Activated CD8-positive, alpha-beta memory T cell treated with anti-CD3 and anti-CD28 coated beads, Interleukin-2, amount 10 ng/mL, durations not matched to agents 7 days and 5 days (primary cell): ENCODE data around the gene CHST11. TPM values are rescaled to one million over a fixed set of nuclear protein-coding genes. Genes with fewer than 3 reads are reported as not detected.
A peak's percentile ranks its signal among the peaks of the same experiment; 100 is the strongest.

Experiments
- ATAC-seq: fragments of 150-1000 bp; cut with Tn5 transposase; one replicate; pipeline ENCODE4 v1.10.0; 2021; ENCODE audit warnings: moderate library complexity
- CTCF ChIA-PET: fragments of 350-600 bp; sonication (Branson Sonifier 250); formaldehyde crosslinking; loops from one replicate; lab custom pipeline; 2021; ENCODE audit warnings: antibody characterized with exemption; lab: Charles Lee
- DNase-seq: peaks from one replicate; pipeline ENCODE4 v3.0.0-alpha.2; 2020
- H3K27ac Mint-ChIP-seq: one replicate; pipeline ENCODE4 v1.8.0; 2021; ENCODE audit warnings: mild to moderate bottlenecking, mixed read lengths
- H3K27me3 Mint-ChIP-seq: one replicate; pipeline ENCODE4 v1.8.0; 2021; ENCODE audit warnings: mixed read lengths
- H3K36me3 Mint-ChIP-seq: one replicate; pipeline ENCODE4 v1.8.0; 2021; ENCODE audit warnings: mild to moderate bottlenecking, mixed read lengths
- H3K4me1 Mint-ChIP-seq: one replicate; pipeline ENCODE4 v1.8.0; 2021; ENCODE audit warnings: mixed read lengths
- H3K4me3 Mint-ChIP-seq: one replicate; pipeline ENCODE4 v1.8.0; 2021; ENCODE audit warnings: mild to moderate bottlenecking, moderate library complexity, mixed read lengths
- H3K9me3 Mint-ChIP-seq: one replicate; pipeline ENCODE4 v1.8.0; 2022; ENCODE audit warnings: low read depth, mixed read lengths
- total RNA-seq, 2 experiments: library from RNA; stranded (reverse); gene quantifications; one replicate each; pipeline ENCODE4 v1.2.3, GENCODE V29; 2021

CHST11 gene
- total RNA-seq, 2 experiments from 2014 or later, result 123 to 141 TPM

GRCh38 chr12:104761611-104762010, 304.9 kb downstream of the CHST11 start:
- DNase-seq (no peak), ATAC-seq (no peak)
- Mint-ChIP-seq H3K9me3 (no peaks in the 10 kb centered on the region), H3K27me3 (no peaks in the 10 kb centered on the region), H3K4me3 (no peak overlapping the region), H3K36me3 (peaks cover 35% of the 10 kb centered on the region), H3K4me1 (peaks cover 29% of the 10 kb centered on the region), H3K27ac (no peak overlapping the region)
- CTCF ChIA-PET, result interaction anchor here (1.5 kb wide), 1 partner anchor 32 kb away, joined by 3 read pairs; no protein-coding TSS in a partner anchor

GRCh38 chr12:104763168-104763805, 306.5 kb downstream of the CHST11 start:
- H3K4me3 Mint-ChIP-seq, result no peak overlapping the region
- H3K9me3 Mint-ChIP-seq, result no peaks in the 10 kb centered on the region
- H3K4me1 Mint-ChIP-seq, result peaks cover 29% of the 10 kb centered on the region
- CTCF ChIA-PET, result interaction anchor here (1.0 kb wide), 1 partner anchor 43 kb away, joined by 3 read pairs; no protein-coding TSS in a partner anchor
- ATAC-seq, result peak; percentile 67
- DNase-seq, result no peak
- peak overlapping the region; percentile 33 for H3K27ac Mint-ChIP-seq
- no peaks in the 10 kb centered on the region for H3K27me3 Mint-ChIP-seq
- peaks cover 20% of the 10 kb centered on the region for H3K36me3 Mint-ChIP-seq

GRCh38 chr12:104764225-104765091, 307.7 kb downstream of the CHST11 start:
- CTCF ChIA-PET, result no interaction called here
- ATAC-seq, result peak; percentile 32
- H3K27ac Mint-ChIP-seq, result peak overlapping the region; percentile 34
- no peaks in the 10 kb centered on the region for H3K9me3 Mint-ChIP-seq
- H3K36me3 Mint-ChIP-seq, result peaks cover 10% of the 10 kb centered on the region
- H3K27me3 Mint-ChIP-seq, result no peaks in the 10 kb centered on the region
- no peak overlapping the region for H3K4me3 Mint-ChIP-seq
- no peak for DNase-seq
- H3K4me1 Mint-ChIP-seq, result peaks cover 29% of the 10 kb centered on the region

GRCh38 chr12:104767261-104767660, 310.5 kb downstream of the CHST11 start:
- no peak for DNase-seq
- H3K9me3 Mint-ChIP-seq, result no peaks in the 10 kb centered on the region
- no peaks in the 10 kb centered on the region for H3K27me3 Mint-ChIP-seq
- peaks cover 25% of the 10 kb centered on the region for H3K4me1 Mint-ChIP-seq
- ATAC-seq, result no peak
- peak overlapping the region; percentile 8 for H3K27ac Mint-ChIP-seq
- peaks cover 5% of the 10 kb centered on the region for H3K36me3 Mint-ChIP-seq
- H3K4me3 Mint-ChIP-seq, result no peak overlapping the region
- CTCF ChIA-PET, result no interaction called here

- CTCF ChIA-PET, result interaction anchor here (1.2 kb wide), 1 partner anchor 386 kb away, joined by 4 read pairs; no protein-coding TSS in a partner anchor
- no peaks in the 10 kb centered on the region for H3K27me3 Mint-ChIP-seq
- peaks cover 21% of the 10 kb centered on the region for H3K4me1 Mint-ChIP-seq
- H3K27ac Mint-ChIP-seq, result no peak overlapping the region
- H3K36me3 Mint-ChIP-seq, result peaks cover 8% of the 10 kb centered on the region
- H3K4me3 Mint-ChIP-seq, result no peak overlapping the region
- H3K9me3 Mint-ChIP-seq, result peaks cover 4% of the 10 kb centered on the region
- no peak for ATAC-seq
- no peak for DNase-seq
These were observed 311.3 kb downstream of the CHST11 start for GRCh38 chr12:104768033-104768432.

- no peak overlapping the region for H3K27ac Mint-ChIP-seq
- CTCF ChIA-PET, result interaction anchor here (0.9 to 1.2 kb wide), 2 partner anchors 11 to 387 kb away, joined by 3 to 4 read pairs; no protein-coding TSS in a partner anchor
These were observed 312.4 kb downstream of the CHST11 start for GRCh38 chr12:104769144-104769561.

DNA sequence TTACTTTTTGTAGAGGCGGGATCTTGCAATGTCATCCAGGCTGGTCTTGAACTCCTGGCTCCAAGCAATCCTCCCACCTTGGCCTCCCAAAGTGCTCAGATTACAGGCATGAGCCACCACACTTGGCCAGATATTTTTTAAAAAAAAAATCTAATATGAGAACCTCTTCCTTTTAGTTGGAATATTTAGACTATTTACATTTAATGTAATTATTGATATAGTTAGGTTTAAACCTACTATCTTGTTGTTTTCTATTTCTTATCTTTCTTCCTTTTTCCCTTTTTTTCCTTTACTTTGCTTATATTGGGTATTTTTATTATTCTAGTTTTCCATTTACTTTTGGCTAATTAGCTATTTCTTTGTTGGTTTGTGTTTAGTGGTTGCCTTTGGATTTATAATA, 315.6 kb downstream of the CHST11 start:
- H3K27ac Mint-ChIP-seq, result no peak overlapping the region
- CTCF ChIA-PET, result interaction anchor here (1.1 kb wide), 1 partner anchor 9 kb away, joined by 3 read pairs; no protein-coding TSS in a partner anchor
- DNase-seq (no peak), ATAC-seq (no peak)
- no peak overlapping the region for H3K4me3 Mint-ChIP-seq
- H3K36me3 Mint-ChIP-seq, result peaks cover 18% of the 10 kb centered on the region
- no peaks in the 10 kb centered on the region for H3K4me1 Mint-ChIP-seq
- no peaks in the 10 kb centered on the region for H3K27me3 Mint-ChIP-seq
- peaks cover 10% of the 10 kb centered on the region for H3K9me3 Mint-ChIP-seq

More at GRCh38 chr12:104769144-104769561, 312.4 kb downstream of the CHST11 start:
- DNase-seq, result no peak
- Mint-ChIP-seq H3K27me3 (no peaks in the 10 kb centered on the region), H3K4me3 (no peak overlapping the region), H3K36me3 (peaks cover 15% of the 10 kb centered on the region), H3K4me1 (peaks cover 12% of the 10 kb centered on the region), H3K9me3 (peaks cover 10% of the 10 kb centered on the region)
- no peak for ATAC-seq

DNA sequence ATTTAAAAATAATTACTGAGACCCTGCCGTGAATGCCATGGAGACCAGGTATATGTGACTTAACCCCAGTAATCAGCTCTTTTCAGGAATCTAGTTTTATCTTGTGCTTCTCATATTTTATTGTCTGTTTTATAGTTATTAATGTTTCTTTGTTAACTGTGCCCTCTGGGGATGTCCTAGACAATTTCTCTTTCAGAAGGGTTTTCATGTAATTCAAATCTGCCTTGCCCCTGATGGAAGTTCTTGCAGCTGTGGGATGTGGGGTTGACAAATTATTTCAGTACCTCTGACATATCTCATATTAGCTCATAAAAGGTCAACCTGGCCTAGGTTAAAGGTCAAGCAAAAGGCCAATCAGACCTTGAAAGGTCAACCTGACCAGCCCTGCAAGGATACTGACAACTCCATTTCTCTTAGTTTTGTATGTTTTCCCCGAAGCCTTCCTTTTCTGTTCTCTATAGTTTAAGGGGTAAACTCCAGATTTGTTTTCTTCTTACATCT, 319.0 kb downstream of the CHST11 start:
- Mint-ChIP-seq H3K9me3 (peaks cover 13% of the 10 kb centered on the region), H3K27ac (no peak overlapping the region), H3K4me1 (no peaks in the 10 kb centered on the region), H3K4me3 (no peak overlapping the region), H3K27me3 (no peaks in the 10 kb centered on the region), H3K36me3 (peaks cover 28% of the 10 kb centered on the region)
- CTCF ChIA-PET, result no interaction called here
- ATAC-seq (no peak), DNase-seq (no peak)

- Mint-ChIP-seq H3K9me3 (peaks cover 10% of the 10 kb centered on the region), H3K4me3 (no peak overlapping the region), H3K27me3 (peaks cover 5% of the 10 kb centered on the region), H3K4me1 (no peaks in the 10 kb centered on the region), H3K27ac (no peak overlapping the region), H3K36me3 (peaks cover 22% of the 10 kb centered on the region)
- no peak for DNase-seq
- ATAC-seq, result no peak
- CTCF ChIA-PET, result no interaction called here
These were observed 322.4 kb downstream of the CHST11 start for GRCh38 chr12:104779134-104779533.

- DNase-seq, result no peak
- no peak overlapping the region for H3K4me3 Mint-ChIP-seq
- ATAC-seq, result no peak
- peaks cover 17% of the 10 kb centered on the region for H3K36me3 Mint-ChIP-seq
- peaks cover 10% of the 10 kb centered on the region for H3K9me3 Mint-ChIP-seq
- CTCF ChIA-PET, result interaction anchor here (3.1 kb wide), 1 partner anchor 8 kb away, joined by 8 read pairs; no protein-coding TSS in a partner anchor
- H3K27me3 Mint-ChIP-seq, result peaks cover 5% of the 10 kb centered on the region
- no peaks in the 10 kb centered on the region for H3K4me1 Mint-ChIP-seq
- no peak overlapping the region for H3K27ac Mint-ChIP-seq
These were observed 325.5 kb downstream of the CHST11 start for GRCh38 chr12:104782296-104782695.

- Mint-ChIP-seq H3K9me3 (peaks cover 10% of the 10 kb centered on the region), H3K36me3 (peaks cover 14% of the 10 kb centered on the region), H3K27ac (no peak overlapping the region), H3K27me3 (peaks cover 5% of the 10 kb centered on the region), H3K4me1 (no peaks in the 10 kb centered on the region), H3K4me3 (no peak overlapping the region)
- no peak for DNase-seq
- no peak for ATAC-seq
- CTCF ChIA-PET, result no interaction called here
These were observed 327.8 kb downstream of the CHST11 start for GRCh38 chr12:104784592-104784991.

DNA sequence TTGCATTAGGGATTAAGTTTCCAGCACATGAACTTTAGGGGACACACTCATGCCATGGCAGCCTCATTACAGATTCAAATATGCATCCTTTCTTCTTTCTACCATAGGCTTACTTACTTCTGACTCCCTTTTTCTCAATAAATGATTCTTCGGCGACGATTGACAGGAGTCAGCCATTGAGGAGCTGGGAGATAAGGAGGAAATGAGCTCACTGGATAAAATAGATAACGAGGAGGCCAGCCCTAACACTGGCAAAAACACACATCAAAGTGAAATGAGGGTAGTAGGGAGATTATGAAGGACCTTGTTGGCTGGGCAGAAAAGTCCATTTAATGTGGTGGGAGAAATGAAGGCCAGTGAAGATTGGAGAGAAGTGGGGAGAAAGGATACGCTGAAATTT, 329.1 kb downstream of the CHST11 start:
- CTCF ChIA-PET, result no interaction called here
- Mint-ChIP-seq H3K36me3 (peaks cover 8% of the 10 kb centered on the region), H3K4me3 (no peak overlapping the region), H3K9me3 (peaks cover 7% of the 10 kb centered on the region), H3K4me1 (no peaks in the 10 kb centered on the region), H3K27ac (no peak overlapping the region), H3K27me3 (peaks cover 5% of the 10 kb centered on the region)
- ATAC-seq, result no peak
- DNase-seq, result no peak

DNA sequence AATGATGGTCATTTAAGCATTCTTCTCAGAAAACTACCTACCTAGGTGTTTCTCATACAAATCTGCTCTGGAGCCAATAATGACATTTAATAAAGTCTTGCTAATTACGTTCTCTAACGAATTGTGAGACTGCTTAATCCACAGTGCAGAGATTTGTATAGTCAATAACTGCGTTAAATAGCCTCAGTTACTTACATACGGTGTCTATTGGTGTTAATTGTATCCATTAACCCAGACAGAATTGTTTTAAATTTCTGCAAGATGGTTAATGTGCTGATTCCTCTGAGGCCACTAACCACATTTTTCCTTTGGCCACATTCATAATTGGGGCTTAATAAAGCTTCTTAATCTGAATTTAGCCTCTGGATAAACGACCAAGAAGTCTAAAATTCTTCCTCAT, 329.6 kb downstream of the CHST11 start:
- Mint-ChIP-seq H3K36me3 (peaks cover 3% of the 10 kb centered on the region), H3K27ac (no peak overlapping the region), H3K9me3 (peaks cover 3% of the 10 kb centered on the region), H3K4me3 (no peak overlapping the region), H3K4me1 (no peaks in the 10 kb centered on the region), H3K27me3 (peaks cover 5% of the 10 kb centered on the region)
- CTCF ChIA-PET, result no interaction called here
- no peak for ATAC-seq
- no peak for DNase-seq
